Right atrium auricular region (tissue), 2 donors: ENCODE data around the gene PLD4. TPM values are rescaled to one million over a fixed set of nuclear protein-coding genes. Genes with fewer than 3 reads are reported as not detected.
"Not testable (repeated sequence)": the region's sequence is repeated elsewhere in the genome, so short reads cannot be mapped to it uniquely, and the experiment has no call there.

Source experiments
- DNase-seq: peaks from one replicate; pipeline ENCODE4 v3.0.0-alpha.2; 2019; ENCODE audit warnings: low spot score
- H3K27ac ChIP-seq, 2 donors: fragments of 200-600 bp; sonication (generic); 1 replicate in 1 of 2; 2 replicates in 1 of 2; pipeline ENCODE4 v1.5.1; 2016 to 2019
- H3K27me3 ChIP-seq, 2 donors: fragments of 200-600 bp; sonication (generic); one replicate each; pipeline versions ENCODE4 v1.5.1 to v1.6.0; 2017 to 2019
- H3K36me3 ChIP-seq: fragments of 200-600 bp; sonication (generic); one replicate; pipeline ENCODE4 v1.5.1; 2016
- H3K4me1 ChIP-seq, 2 donors: fragments of 200-600 bp; sonication (generic); one replicate each; pipeline versions ENCODE4 v1.5.1 to v1.6.0; 2017 to 2019
- H3K4me3 ChIP-seq, 2 donors: fragments of 200-600 bp; sonication (generic); 1 replicate in 1 of 2; 2 replicates in 1 of 2; pipeline ENCODE4 v1.5.1; 2017 to 2019; ENCODE audit warnings: mild to moderate bottlenecking in 1 of 2, moderate library complexity in 1 of 2
- H3K9me3 ChIP-seq, 2 donors: fragments of 200-600 bp; sonication (generic); one replicate each; pipeline ENCODE4 v1.5.1; 2019
- total RNA-seq, 2 donors: library from RNA; depleted of rRNA; stranded (reverse); fragments of >200 nt; gene quantifications; one replicate each; pipeline ENCODE4 v1.1.0, GENCODE V29; 2016
- TF ChIP-seq, protein P1 (sequence below), 2 donors: fragments of 200-600 bp; sonication (generic); IDR thresholded peaks; one replicate each; pipeline ENCODE4 v1.5.1; 2019; ENCODE audit warnings: antibody characterized with exemption in 2 of 2

Gene PLD4
- total RNA-seq, 2 donors from 2014 or later: 0.08 TPM; not detected in 1

DNA sequence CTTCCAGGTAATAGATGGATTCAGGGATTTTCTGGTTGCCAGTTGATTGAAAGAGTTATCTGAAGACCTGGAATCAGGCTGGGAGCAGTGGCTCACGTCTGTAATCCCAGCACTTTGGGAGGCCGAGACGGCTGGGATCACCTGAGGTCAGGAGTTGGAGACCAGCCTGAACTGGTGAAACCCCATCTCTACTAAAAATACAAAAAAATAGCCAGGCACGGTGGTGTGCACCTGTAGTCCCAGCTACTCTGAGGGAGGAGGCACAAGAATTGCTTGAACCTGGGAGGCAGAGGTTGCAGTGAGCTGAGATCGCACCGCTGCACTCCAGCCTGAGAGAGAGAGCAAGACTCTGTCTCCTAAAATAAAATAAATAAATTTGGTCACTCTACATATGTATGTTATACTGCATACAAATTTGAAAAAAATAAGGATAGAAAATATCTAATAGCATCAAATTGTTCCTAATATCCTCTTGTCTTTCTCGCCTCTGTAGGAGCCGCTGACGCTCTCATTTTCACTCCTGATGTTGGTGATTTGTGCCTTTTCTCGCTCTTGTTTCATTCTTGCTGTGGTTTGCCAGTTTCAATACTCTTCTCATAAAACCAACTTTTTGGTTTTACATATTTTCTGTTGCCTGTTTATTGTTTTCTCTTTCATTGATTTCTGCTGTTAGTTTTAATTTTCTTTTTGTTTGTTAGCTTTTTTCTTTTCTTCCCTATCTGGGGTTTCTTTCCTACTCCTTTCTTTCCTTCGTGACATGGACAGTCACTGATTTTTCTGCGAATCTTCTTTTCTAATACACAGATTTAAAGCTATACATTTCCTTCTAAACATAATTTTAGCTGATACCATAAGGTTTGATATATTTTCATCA, 23.8 kb upstream of the PLD4 start:
- no peaks in the 10 kb centered on the region for H3K9me3 ChIP-seq
- no peak for DNase-seq
- H3K4me3 ChIP-seq: no peak overlapping the region
- H3K27ac ChIP-seq: no peak overlapping the region
- no peaks in the 10 kb centered on the region for H3K27me3 ChIP-seq
- no peaks in the 10 kb centered on the region for H3K36me3 ChIP-seq
- TF ChIP-seq, protein P1, sequence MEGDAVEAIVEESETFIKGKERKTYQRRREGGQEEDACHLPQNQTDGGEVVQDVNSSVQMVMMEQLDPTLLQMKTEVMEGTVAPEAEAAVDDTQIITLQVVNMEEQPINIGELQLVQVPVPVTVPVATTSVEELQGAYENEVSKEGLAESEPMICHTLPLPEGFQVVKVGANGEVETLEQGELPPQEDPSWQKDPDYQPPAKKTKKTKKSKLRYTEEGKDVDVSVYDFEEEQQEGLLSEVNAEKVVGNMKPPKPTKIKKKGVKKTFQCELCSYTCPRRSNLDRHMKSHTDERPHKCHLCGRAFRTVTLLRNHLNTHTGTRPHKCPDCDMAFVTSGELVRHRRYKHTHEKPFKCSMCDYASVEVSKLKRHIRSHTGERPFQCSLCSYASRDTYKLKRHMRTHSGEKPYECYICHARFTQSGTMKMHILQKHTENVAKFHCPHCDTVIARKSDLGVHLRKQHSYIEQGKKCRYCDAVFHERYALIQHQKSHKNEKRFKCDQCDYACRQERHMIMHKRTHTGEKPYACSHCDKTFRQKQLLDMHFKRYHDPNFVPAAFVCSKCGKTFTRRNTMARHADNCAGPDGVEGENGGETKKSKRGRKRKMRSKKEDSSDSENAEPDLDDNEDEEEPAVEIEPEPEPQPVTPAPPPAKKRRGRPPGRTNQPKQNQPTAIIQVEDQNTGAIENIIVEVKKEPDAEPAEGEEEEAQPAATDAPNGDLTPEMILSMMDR (IDR thresholded peaks at IDR 0.05): no peak
- H3K4me1 ChIP-seq: peaks cover 0 to 1% of the 10 kb centered on the region in 2 donors

DNA sequence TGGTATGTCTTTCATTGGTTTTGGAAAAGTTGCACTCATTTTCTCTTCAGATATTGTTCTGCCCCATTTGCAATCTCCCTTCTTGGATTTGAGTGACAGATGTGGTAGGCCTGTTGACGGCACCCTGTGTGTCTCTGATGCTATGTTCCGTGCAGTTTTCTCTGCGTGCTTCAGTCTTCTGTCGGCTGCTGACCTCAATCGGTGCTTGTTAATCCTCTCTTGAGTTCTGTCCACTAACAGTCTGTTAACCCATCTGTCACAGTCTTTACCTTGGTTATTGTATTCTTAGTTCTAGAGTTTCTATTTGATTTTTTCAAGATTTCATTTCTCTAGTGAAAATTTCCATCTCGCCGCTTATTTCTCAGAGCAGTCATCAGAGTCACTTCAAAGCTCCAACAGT, 20.7 kb upstream of the PLD4 start:
- no peak for DNase-seq
- H3K9me3 ChIP-seq: no peaks in the 10 kb centered on the region
- H3K27me3 ChIP-seq: no peaks in the 10 kb centered on the region
- no peaks in the 10 kb centered on the region for H3K4me1 ChIP-seq
- TF ChIP-seq, protein P1 (IDR thresholded peaks at IDR 0.05): no peak
- H3K4me3 ChIP-seq: no peak overlapping the region
- no peaks in the 10 kb centered on the region for H3K36me3 ChIP-seq
- H3K27ac ChIP-seq: no peak overlapping the region

DNA sequence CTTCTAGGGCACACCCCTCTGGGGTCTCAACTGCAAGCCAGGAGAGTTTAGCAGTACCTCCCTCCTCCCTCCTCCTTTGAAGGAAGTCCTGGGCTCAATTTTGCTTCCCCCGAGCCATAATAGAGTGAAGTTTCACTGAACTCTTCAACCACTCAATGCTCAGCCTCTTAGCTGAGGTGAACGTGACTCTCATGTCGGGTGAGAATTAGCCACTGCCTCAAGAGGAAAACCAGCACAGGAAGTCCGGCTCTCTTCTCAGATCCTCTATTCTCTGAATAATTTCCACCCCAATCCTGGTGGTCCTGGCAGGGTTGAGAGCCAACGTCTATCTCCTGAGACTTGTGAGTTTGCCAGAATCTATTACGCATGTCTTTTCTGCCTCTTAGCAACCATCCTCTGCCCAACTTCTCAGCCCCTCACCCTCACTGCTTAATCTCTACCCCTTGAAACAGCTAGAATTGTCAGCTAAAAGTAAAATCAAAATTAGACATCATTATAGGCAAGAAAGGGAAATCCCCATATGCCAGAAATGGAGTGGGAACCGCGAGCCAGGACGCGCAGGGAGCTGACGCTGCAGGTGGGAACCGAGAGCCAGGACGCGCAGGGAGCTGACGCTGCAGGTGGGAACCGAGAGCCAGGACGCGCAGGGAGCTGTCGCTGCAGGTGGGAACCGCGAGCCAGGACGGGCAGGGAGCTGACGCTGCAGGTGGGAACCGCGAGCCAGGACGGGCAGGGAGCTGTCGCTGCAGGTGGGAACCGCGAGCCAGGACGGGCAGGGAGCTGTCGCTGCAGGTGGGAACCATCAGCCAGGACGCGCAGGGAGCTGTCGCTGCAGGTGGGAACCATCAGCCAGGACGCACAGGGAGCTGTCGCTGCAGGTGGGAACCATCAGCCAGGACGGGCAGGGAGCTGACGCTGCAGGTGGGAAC, 19.8 kb upstream of the PLD4 start:
- H3K4me3 ChIP-seq, H3K4me1 ChIP-seq, H3K36me3 ChIP-seq, DNase-seq, H3K27ac ChIP-seq, H3K27me3 ChIP-seq, H3K9me3 ChIP-seq: not testable (repeated sequence)

DNA sequence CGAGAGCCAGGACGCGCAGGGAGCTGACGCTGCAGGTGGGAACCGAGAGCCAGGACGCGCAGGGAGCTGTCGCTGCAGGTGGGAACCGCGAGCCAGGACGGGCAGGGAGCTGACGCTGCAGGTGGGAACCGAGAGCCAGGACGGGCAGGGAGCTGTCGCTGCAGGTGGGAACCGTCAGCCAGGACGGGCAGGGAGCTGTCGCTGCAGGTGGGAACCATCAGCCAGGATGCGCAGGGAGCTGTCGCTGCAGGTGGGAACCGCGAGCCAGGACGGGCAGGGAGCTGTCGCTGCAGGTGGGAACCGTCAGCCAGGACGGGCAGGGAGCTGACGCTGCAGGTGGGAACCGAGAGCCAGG, 19.1 kb upstream of the PLD4 start:
- H3K9me3 ChIP-seq, H3K27ac ChIP-seq, H3K27me3 ChIP-seq, DNase-seq, H3K36me3 ChIP-seq, H3K4me3 ChIP-seq, H3K4me1 ChIP-seq: not testable (repeated sequence)

DNA sequence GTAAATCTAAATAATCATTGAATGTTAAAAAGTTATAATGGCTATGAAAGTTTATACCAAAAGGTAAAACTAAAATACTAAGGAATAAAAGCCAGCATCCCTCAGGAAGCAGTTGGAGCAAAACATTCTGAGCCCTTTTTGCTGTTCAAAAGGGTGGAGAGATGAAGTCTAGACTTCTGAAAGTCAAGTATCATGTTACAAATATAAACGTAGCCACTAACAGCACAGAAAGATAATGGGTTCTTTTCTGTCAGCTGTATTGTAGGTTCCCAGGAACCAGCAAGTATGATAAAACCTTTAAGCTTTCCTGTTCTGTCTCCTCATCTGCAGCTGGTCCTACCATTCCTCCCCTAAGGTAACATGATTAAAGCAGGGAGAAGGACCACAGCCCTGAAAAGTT, 16.4 kb upstream of the PLD4 start:
- no peaks in the 10 kb centered on the region for H3K36me3 ChIP-seq
- H3K27me3 ChIP-seq: no peaks in the 10 kb centered on the region
- no peaks in the 10 kb centered on the region for H3K4me1 ChIP-seq
- no peak for DNase-seq
- peaks cover 0 to 23% of the 10 kb centered on the region in 2 donors for H3K9me3 ChIP-seq
- no peak overlapping the region for H3K27ac ChIP-seq
- no peak overlapping the region for H3K4me3 ChIP-seq
- TF ChIP-seq, protein P1 (IDR thresholded peaks at IDR 0.05): no peak

DNA sequence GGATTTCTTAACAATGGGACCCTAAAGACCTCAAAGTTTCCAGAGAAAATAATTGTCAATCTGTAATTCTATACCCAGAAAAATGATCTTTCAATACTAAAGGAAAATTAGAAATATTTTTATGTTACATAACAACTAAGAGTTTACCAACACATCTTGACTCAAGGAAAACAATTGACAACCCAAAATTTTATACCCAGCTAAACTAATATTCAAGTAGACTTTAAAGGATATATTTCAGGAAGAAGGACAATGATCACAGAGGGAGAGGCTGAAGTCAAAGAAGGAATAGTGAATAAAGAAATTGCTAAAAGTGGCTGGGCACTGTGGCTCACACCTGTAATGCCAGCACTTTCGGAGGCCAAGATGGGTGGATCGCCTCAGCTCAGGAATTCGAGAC, 12.6 kb upstream of the PLD4 start:
- H3K4me1 ChIP-seq: no peaks in the 10 kb centered on the region
- DNase-seq: no peak
- no peak overlapping the region for H3K27ac ChIP-seq
- H3K4me3 ChIP-seq: no peak overlapping the region
- no peaks in the 10 kb centered on the region for H3K27me3 ChIP-seq
- TF ChIP-seq, protein P1 (IDR thresholded peaks at IDR 0.05): no peak
- H3K9me3 ChIP-seq: peaks cover 0 to 23% of the 10 kb centered on the region in 2 donors
- no peaks in the 10 kb centered on the region for H3K36me3 ChIP-seq
